Motor neuron (in vitro differentiated cells): ENCODE measurements around the gene TGOLN2. TPM values are rescaled to one million over a fixed set of nuclear protein-coding genes. Genes with fewer than 3 reads are reported as not detected.
"Not testable (repeated sequence)": the region's sequence is repeated elsewhere in the genome, so short reads cannot be mapped to it uniquely, and the experiment has no call there.

Source experiments
- ATAC-seq, 8 experiments: fragments of 200-7000 bp; cut with Tn5 transposase; replicated peaks in 6 of 8; 2 replicates each; pipeline ENCODE4 v1.8.0; 2021; ENCODE audit warnings: mild to moderate bottlenecking in 8 of 8, moderate library complexity in 8 of 8
- H3K27ac ChIP-seq, 2 donors: fragments of 250-450 bp; sonication (Bioruptor Pico); 2 replicates each; pipeline ENCODE4 v1.9.0; 2021; ENCODE audit warnings: antibody characterized with exemption in 2 of 2, mild to moderate bottlenecking in 2 of 2, moderate library complexity in 1 of 2
- H3K4me1 ChIP-seq, 2 donors: fragments of 250-450 bp; sonication (Bioruptor Pico); replicated peaks in 1 of 2; 2 replicates each; pipeline ENCODE4 v1.6.1; 2021; ENCODE audit warnings: antibody characterized with exemption in 2 of 2, mild to moderate bottlenecking in 2 of 2, moderate library complexity in 1 of 2
- H3K4me3 ChIP-seq, 5 donors: fragments of 250-450 bp; sonication (Bioruptor Pico); 2 replicates each; pipeline ENCODE4 v1.9.0; 2021; ENCODE audit warnings: antibody characterized with exemption in 5 of 5, mild to moderate bottlenecking in 5 of 5, moderate library complexity in 4 of 5
- WGBS, 10 experiments: fragments of 450-650 bp; shearing (Covaris generic); methylation state at CpG; one replicate each; pipeline ENCODE4 v1.0.0; 2022; 5-methylcytosine and 5-hydroxymethylcytosine counted together
- in situ Hi-C, 9 experiments: fragments of 400-800 bp; cut with MboI; loops; one replicate each; pipeline ENCODE4 v1.15.0; 2021; ENCODE audit warnings: low sequenced_read_pairs in 9 of 9, low pct_unique_long_range_greater_than_20kb in 2 of 9; ENCODE audit not compliant: unreplicated experiment in 9 of 9
- total RNA-seq, 8 experiments: library from RNA; unstranded; fragments of 300-600 nt; gene quantifications; 2 replicates each; pipeline versions ENCODE4 v1.2.3 to v1.2.4, GENCODE V29; 2022

TGOLN2 gene
- total RNA-seq = 10 to 100 TPM; 26.6 to 89.1 (median 50.9) TPM

DNA sequence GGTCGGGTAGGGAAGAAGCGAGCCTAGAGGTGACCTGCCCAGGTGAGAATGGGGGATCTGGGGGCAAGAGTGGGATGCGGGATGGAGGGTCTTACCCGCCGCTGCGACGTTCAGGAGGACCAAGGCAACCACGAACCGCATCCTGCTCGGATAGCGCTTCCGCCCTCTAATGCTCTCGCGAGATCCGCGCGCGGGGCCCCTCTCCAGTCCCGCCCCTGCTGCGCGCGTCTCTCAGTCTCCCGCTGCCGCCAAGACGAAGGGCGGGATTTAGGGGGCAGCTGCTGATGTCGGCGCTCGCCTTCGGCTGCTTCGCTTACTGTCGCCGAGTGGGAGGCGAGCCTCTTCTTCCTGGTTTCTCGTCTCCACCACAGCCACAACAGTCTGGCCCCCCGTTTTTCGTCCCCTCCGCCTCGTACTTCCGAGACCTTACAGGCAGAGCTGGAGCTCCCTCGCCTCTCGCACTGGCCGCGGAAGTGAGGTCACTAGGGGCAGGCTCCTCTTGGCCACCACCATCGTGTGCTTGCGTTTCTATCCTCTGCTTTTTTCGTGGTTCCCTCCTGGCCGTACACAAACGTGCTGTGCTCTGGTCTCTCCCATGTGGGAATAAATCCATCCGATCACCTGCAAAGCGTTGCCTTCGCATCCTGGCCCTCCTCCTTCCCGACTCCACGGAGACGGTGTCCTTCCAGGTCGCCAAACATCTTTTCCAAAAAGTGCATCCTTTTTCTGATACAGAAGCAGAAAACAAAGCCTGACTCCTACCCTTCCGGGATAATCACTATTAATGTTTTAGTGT lies at the start of gene TGOLN2:
TGOLN2 (minus strand) TSS at position 168 of the 796 bp plus-strand sequence; CDS start at position 141, 27 bp downstream.
- WGBS, 10 experiments = 0 to 2% (median 0%) methylated on average over 1 to 12 of the region's 57 CpGs; no CpG with 5 or more reads in 3 of the 10 experiments

DNA sequence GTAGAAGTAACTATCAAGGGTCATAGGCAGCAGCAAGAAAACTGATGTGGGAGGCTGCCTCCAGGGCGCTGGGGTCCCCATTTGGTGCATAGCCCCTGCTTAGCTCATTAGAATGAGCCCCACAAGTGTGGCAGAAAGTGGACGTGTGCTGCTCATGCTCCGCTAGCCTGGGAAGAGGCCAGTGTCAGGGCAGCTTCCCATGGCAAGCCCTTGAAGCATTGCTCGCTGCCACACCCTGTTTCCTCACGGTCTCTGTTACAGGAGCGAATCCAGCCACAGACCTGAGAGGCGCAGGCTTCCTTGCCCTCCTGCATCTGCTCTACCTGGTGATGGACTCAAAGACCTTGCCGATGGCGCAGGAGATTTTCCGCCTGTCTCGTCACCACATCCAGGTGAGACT lies 49.3 kb upstream of the TGOLN2 start:
- Histone ChIP-seq H3K4me1 (no peaks in the 10 kb centered on the region), H3K4me3 (no peak overlapping the region), H3K27ac (no peak overlapping the region)
- ATAC-seq = peak in 2 of 8 experiments; percentile 78 to 88
- in situ Hi-C loops = no loop called here
- 40 to 100% (median 100%) methylated on average over 1 to 6 of the region's 11 CpGs; no CpG with 5 or more reads in 5 of the 10 experiments for WGBS, 10 experiments

More for the DNA sequence above, at the start of gene TGOLN2:
- in situ Hi-C loops = no loop called here
- H3K4me3 ChIP-seq = peak within 1 kb of the TSS; percentile 50 to 81 (median 75)
- H3K27ac ChIP-seq = peak within 1 kb of the TSS; percentile 92 to 94
- ATAC-seq = peak; percentile 95 to 98 (median 98)
- peaks cover 20 to 23% of the 10 kb centered on the region in 2 donors for H3K4me1 ChIP-seq

DNA sequence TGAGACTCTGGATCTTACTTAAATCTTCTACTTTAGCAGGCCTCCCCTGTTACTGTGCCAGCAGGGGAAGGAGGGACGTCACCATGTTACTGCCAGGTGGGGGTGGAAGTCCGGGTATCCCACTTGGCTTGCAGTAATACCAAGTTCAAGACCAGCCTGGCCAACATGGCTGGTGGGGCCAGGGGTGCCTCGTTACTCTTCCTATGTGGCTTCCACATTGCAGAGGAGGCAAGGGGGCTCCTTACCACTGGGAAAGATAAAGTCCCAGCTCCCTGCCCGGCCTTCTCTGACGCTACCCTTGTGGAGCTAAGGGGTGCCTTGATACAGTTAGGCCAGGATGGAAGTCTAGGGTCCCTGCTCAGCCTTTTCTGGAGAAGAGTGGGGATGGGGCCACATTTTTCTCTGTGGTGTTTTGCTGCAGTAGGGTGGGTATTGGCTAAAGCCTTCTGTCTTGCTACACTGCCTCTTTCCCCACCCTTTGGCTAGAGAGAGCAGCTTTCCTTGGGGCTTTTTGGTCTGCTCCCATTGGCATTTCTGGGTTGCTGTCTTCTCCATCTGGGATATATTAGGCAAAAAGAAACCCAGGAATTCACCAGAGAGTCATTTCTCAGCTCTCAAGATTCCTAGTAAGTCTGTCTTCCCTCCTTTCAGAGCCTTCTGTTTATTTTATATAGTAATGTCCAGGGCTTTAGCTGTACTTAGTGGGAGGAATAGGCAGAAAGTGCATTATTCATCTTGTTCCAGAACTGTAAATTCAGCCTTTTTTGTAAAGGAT lies 48.7 kb upstream of the TGOLN2 start:
- Histone ChIP-seq H3K4me3 (no peak overlapping the region), H3K4me1 (no peaks in the 10 kb centered on the region), H3K27ac (no peak overlapping the region)
- 60 to 100% (median 91%) methylated on average over 1 to 3 of the region's 5 CpGs; no CpG with 5 or more reads in 4 of the 10 experiments for WGBS, 10 experiments
- in situ Hi-C loops = no loop called here
- ATAC-seq = peak in 2 of 8 experiments; percentile 58 to 62

DNA sequence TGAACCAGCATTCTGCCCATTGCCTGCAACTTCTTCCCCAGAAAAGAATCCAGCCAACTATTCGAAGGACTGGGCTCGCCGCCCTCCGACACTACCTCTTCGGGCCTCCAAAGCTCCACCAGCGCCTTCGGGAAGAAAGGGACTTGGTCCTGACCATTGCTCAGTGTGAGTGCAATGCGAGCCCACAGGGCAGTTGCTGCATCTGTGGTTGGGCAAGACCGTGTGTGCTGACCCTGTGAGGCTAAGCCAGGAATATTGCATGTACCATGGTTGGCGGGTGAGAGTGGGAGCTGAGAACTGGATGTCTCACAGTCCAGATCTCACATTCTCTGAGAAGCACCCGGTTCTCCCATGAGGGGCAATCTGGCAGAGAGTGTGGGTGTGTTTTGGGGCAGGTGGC lies 43.3 kb upstream of the TGOLN2 start:
- ATAC-seq = no peak
- Histone ChIP-seq H3K27ac (no peak overlapping the region), H3K4me3 (no peak overlapping the region), H3K4me1 (no peaks in the 10 kb centered on the region)
- 100% methylated on average over 1 to 2 of the region's 11 CpGs; no CpG with 5 or more reads in 7 of the 10 experiments for WGBS, 10 experiments
- in situ Hi-C loops = no loop called here

DNA sequence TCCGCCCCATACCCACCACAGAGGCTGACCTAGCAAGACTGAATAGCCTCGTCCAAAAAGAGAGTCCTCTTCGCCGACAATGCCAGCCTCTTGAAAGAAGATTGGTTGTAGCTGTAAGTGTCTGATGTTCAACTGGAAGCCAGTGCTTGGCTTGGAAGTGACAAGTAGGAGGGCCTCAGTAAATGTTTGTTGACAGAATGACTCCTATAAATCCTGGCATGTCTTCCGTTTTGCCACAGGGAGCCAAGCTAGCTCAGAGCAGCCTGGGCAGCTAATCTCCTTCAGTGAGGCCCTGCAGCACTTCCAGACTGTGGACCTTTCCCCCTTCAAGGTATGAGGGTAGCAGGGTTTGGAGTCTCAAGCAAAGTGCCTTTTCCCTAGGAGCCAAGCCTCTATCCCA lies 41.7 kb upstream of the TGOLN2 start:
- peak in 1 of 8 experiments; percentile 81 for ATAC-seq
- no peak overlapping the region for H3K27ac ChIP-seq
- 20 to 100% (median 78%) methylated on average over 1 to 4 of the region's 5 CpGs; no CpG with 5 or more reads in 5 of the 10 experiments for WGBS, 10 experiments

DNA sequence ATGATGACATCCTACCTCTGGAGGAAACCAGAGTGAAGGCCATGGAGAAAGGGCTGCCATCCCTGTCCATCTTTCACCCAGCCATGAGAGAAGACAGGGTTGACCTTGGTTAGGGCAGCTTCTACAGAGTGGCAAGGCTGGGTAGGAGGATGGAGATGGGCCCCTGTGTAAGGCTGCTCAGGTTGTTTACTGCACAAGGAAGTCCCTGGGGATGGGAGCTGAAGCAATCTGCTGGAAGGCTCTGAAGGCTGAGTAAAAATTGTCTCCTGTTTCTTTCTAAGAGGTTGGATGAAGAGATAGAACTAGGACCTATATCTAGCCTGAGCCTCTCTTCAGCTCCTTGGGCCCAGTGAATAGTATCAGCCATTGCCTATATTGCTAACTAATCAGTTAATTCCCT lies 41.1 kb upstream of the TGOLN2 start:
- no peak for ATAC-seq
- Histone ChIP-seq H3K27ac (no peak overlapping the region), H3K4me1 (no peaks in the 10 kb centered on the region), H3K4me3 (no peak overlapping the region)
- in situ Hi-C loops = no loop called here

More for the DNA sequence above, 41.7 kb upstream of the TGOLN2 start:
- in situ Hi-C loops = no loop called here
- Histone ChIP-seq H3K4me1 (no peaks in the 10 kb centered on the region), H3K4me3 (no peak overlapping the region)

GRCh38 chr2:85367180-85367579 lies 39.4 kb upstream of the TGOLN2 start:
- in situ Hi-C loops = no loop called here
- no peak for ATAC-seq
- Histone ChIP-seq H3K27ac (no peak overlapping the region), H3K4me1 (no peaks in the 10 kb centered on the region), H3K4me3 (no peak overlapping the region)
- 68 to 87% (median 81%) methylated on average over 1 to 5 of the region's 5 CpGs for WGBS, 10 experiments

- H3K27ac ChIP-seq, H3K4me1 ChIP-seq, H3K4me3 ChIP-seq, in situ Hi-C loops: not testable (repeated sequence)
- 14 to 100% (median 80%) methylated on average over 1 to 4 of the region's 5 CpGs; no CpG with 5 or more reads in 3 of the 10 experiments for WGBS, 10 experiments
- ATAC-seq = peak in 3 of 8 experiments; percentile 33 to 99 (median 64)
Observed at GRCh38 chr2:85362653-85363387, 35.0 kb upstream of the TGOLN2 start.

- H3K27ac ChIP-seq = no peak overlapping the region
- H3K4me1 ChIP-seq = peaks cover 11 to 13% of the 10 kb centered on the region in 2 donors
- no peak overlapping the region for H3K4me3 ChIP-seq
- no peak for ATAC-seq
- in situ Hi-C loops = no loop called here
- WGBS, 10 experiments = 66 to 100% (median 97%) methylated on average over 1 to 3 of the region's 3 CpGs; no CpG with 5 or more reads in 4 of the 10 experiments
Observed at GRCh38 chr2:85357736-85358135, 29.9 kb upstream of the TGOLN2 start.

GRCh38 chr2:85356186-85356585 lies 28.4 kb upstream of the TGOLN2 start:
- in situ Hi-C loops = no loop called here
- no peak for ATAC-seq
- no peak overlapping the region for H3K4me3 ChIP-seq
- WGBS, 10 experiments = 82 to 100% (median 100%) methylated on average over 1 to 2 of the region's 2 CpGs; no CpG with 5 or more reads in 4 of the 10 experiments
- H3K4me1 ChIP-seq = peaks cover 11 to 13% of the 10 kb centered on the region in 2 donors
- H3K27ac ChIP-seq = no peak overlapping the region

DNA sequence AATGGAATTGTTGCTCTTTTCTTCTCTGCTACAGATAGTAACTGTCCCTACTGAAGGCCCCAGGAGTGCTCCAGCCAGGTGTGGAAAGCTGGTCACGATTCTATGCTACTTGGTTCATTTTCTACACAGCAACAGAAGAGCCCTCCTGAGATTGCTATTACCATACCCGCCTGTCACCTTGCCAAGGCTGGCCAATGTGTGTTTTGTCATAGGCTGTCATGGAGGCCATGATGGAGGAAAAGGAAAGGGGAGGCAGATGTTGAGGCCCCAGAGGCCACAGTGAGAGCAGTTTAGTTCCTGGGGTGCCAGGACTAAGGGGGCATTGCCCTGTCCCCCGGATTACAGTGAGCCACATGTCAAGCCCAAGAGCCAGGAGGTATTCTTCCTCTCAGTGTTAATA lies 27.7 kb upstream of the TGOLN2 start:
- Histone ChIP-seq H3K4me1 (peaks cover 11 to 13% of the 10 kb centered on the region in 2 donors), H3K4me3 (peak overlapping the region; percentile 57 to 97 (median 76)), H3K27ac (no peak overlapping the region)
- ATAC-seq = no peak
- WGBS, 10 experiments = 46 to 100% (median 73%) methylated on average over 1 to 3 of the region's 3 CpGs; no CpG with 5 or more reads in 5 of the 10 experiments
- in situ Hi-C loops = no loop called here

GRCh38 chr2:85355073-85355410 lies 27.3 kb upstream of the TGOLN2 start:
- H3K27ac ChIP-seq = no peak overlapping the region
- in situ Hi-C loops = no loop called here
- ATAC-seq = peak in 3 of 8 experiments; percentile 1 to 7 (median 3)
- peaks cover 11 to 13% of the 10 kb centered on the region in 2 donors for H3K4me1 ChIP-seq
- peak overlapping the region; percentile 57 to 97 (median 76) for H3K4me3 ChIP-seq
- 0 to 45% (median 7%) methylated on average over 1 to 6 of the region's 10 CpGs; no CpG with 5 or more reads in 4 of the 10 experiments for WGBS, 10 experiments
